HTERT RPE-1 (cell line): Measurements from ENCODE around the gene C9orf153.

Source experiments
- in situ Hi-C: fragments of 300-500 bp; cut with MboI; formaldehyde crosslinking; loops from 4 replicates; pipeline ENCODE4 v1.14.3; 2020; ENCODE audit warnings: low sequenced_read_pairs

The C9orf153 gene

GRCh38 chr9:86272221-86272620 is 12.8 kb upstream of the C9orf153 start:
- in situ Hi-C loops: no loop called here

DNA sequence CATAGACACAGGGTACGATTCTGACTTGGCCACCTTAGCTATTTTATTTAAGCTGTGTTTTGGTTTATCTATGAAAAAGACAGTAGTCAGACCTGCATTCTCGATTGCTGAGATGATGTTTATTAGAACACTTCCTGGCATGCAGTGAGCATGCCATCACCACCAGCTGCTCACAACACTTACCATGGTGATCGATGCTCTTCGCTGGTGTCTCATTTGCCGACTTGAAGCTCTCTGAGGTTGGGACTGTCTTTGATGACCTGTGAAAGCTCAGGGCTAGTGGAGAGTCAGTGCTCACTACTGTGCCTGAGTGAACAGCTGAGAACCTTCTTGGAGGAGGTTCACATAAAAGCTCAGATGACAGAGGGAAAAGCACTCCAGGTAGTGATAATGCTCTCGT is 4.4 kb upstream of the C9orf153 start:
- in situ Hi-C loops: no loop called here

- in situ Hi-C loops: no loop called here
Observed at GRCh38 chr9:86262492-86262891, 3.0 kb upstream of the C9orf153 start.

DNA sequence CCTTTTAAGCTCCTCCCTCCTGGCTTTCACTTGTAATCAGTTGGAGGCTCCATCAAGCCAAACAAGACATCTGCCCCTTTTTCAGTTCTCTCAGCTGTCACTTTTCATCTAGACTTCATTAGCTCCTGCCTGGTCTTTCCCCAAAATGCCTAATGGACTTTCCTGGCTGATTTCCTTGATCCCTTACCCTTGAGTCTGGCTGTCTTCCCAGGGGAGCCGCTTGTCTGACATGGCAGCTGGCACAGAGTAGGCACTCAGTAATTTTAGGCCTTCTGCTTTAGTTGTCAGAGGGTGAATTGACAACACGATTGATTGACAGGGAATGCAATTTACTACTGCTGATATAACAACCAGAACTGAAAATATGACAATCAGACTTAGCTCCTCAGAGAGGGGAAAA is 2.1 kb downstream of the C9orf153 start:
- in situ Hi-C loops: no loop called here

- in situ Hi-C loops: no loop called here
Observed at GRCh38 chr9:86256653-86257052, 2.8 kb downstream of the C9orf153 start.

GRCh38 chr9:86253577-86253976 is 5.9 kb downstream of the C9orf153 start:
- in situ Hi-C loops: no loop called here

GRCh38 chr9:86252870-86253269 is 6.6 kb downstream of the C9orf153 start:
- in situ Hi-C loops: no loop called here

DNA sequence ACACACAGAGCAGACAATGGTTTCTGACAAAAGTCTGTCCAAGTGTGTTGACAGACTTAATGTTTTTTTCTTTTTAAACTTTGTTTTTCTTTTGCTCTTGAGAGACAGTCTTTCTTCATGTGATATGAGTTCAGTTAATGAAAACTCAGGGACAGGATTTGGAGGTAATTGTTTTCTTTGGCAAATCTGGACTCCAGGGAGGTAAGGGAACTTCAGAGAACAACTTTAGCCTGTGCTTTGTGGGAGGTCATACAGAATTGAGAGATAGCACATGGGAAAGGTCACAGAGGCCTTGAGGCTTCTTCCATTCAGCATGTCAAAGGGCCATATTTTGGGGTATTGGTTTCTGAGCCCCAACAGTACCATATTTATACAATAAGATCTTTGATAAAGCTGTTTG is 9.3 kb downstream of the C9orf153 start:
- in situ Hi-C loops: no loop called here

- in situ Hi-C loops: no loop called here
Observed at GRCh38 chr9:86248746-86249145, 10.7 kb downstream of the C9orf153 start.

- in situ Hi-C loops: no loop called here
Observed at GRCh38 chr9:86246752-86247161, 12.7 kb downstream of the C9orf153 start.

GRCh38 chr9:86242071-86242470 is 17.4 kb downstream of the C9orf153 start:
- in situ Hi-C loops: no loop called here

- in situ Hi-C loops: no loop called here
Observed at GRCh38 chr9:86241216-86241615, 18.2 kb downstream of the C9orf153 start.

GRCh38 chr9:86238861-86239770 is 20.3 kb downstream of the C9orf153 start:
- in situ Hi-C loops: no loop called here

DNA sequence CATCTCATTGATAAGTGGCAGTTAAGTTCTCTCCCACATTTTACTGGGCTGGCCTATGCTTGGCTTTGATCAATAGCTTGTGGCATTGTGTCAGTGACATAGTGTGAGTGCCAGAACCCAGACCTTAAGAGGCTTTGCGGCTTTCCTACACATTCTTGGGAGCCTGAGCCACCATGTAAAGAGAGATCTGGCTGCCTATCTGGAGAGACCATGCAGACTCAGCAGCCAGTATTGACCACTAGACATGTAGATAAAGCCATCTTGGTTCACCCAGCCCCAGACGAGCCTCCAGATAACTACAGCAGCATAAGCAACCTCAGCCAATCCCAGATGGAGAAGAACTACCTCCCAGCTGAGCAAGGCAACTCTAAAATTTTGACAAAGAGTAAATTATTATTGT is 28.6 kb downstream of the C9orf153 start:
- in situ Hi-C loops: no loop called here

GRCh38 chr9:86222667-86223066 is 36.8 kb downstream of the C9orf153 start:
- in situ Hi-C loops: no loop called here

GRCh38 chr9:86219606-86220005 is 39.9 kb downstream of the C9orf153 start:
- in situ Hi-C loops: no loop called here

- in situ Hi-C loops: no loop called here
Observed at GRCh38 chr9:86217076-86217755, 42.2 kb downstream of the C9orf153 start.

DNA sequence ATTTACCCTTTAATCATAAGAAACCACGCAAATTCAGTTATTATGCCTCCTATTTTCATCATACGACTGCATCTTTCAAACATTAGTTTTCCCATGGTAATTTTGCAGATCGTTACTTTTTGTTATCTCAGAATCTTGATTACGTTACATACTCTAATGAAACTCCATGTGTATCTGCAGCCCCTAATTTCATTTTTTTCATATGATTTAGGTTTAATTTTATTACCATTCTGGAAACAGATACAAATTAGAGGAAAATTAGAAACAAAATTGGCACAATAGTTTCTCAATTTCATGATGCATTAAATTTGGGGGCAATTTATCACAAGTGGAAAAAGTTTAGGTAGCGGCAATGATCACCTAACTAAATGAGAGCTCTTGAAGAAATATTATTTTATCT is 52.3 kb downstream of the C9orf153 start:
- in situ Hi-C loops: no loop called here

- in situ Hi-C loops: no loop called here
Observed at GRCh38 chr9:86202338-86202882, 57.0 kb downstream of the C9orf153 start.

- in situ Hi-C loops: no loop called here
Observed at GRCh38 chr9:86201474-86202337, 57.8 kb downstream of the C9orf153 start.

DNA sequence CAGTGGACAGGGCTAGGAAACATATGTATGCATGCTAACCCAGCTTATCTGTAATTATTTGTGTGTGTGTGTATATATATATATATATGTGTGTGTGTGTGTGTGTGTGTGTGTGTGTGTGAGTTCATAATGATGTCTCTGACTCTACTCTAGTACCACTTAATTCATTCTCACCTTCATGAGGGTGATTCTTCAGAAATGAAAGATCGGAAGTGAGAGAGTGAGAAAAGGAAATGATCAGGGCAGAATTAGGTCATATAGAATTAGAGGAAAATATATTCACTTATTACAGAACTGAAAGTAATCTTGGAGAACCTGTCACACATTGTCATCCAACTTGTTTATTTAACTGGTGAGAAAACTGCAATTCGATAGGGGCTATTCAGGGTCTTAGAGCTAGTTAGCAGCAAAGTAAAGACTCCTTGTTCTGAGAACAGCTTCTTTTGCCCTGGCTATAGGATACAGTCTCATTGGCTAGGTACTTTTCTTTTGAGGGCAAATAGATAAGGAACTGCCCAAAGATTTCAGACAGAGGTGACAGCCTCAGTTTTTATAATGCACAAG is 58.8 kb downstream of the C9orf153 start:
- in situ Hi-C loops: no loop called here
